Right atrium auricular region (tissue), 2 donors: ENCODE results near the gene STXBP5L. TPM values are rescaled to one million over a fixed set of nuclear protein-coding genes. Genes with fewer than 3 reads are reported as not detected.
A peak's percentile ranks its signal among the peaks of the same experiment; 100 is the strongest.
"Not testable (repeated sequence)": the region's sequence is repeated elsewhere in the genome, so short reads cannot be mapped to it uniquely, and the experiment has no call there.

Experiments used
- DNase-seq: peaks from one replicate; pipeline ENCODE4 v3.0.0-alpha.2; 2019; ENCODE audit warnings: low spot score
- H3K27ac ChIP-seq, 2 donors: fragments of 200-600 bp; sonication (generic); 1 replicate in 1 of 2; 2 replicates in 1 of 2; pipeline ENCODE4 v1.5.1; 2016 to 2019
- H3K27me3 ChIP-seq, 2 donors: fragments of 200-600 bp; sonication (generic); one replicate each; pipeline versions ENCODE4 v1.5.1 to v1.6.0; 2017 to 2019
- H3K36me3 ChIP-seq: fragments of 200-600 bp; sonication (generic); one replicate; pipeline ENCODE4 v1.5.1; 2016
- H3K4me1 ChIP-seq, 2 donors: fragments of 200-600 bp; sonication (generic); one replicate each; pipeline versions ENCODE4 v1.5.1 to v1.6.0; 2017 to 2019
- H3K4me3 ChIP-seq, 2 donors: fragments of 200-600 bp; sonication (generic); 1 replicate in 1 of 2; 2 replicates in 1 of 2; pipeline ENCODE4 v1.5.1; 2017 to 2019; ENCODE audit warnings: mild to moderate bottlenecking in 1 of 2, moderate library complexity in 1 of 2
- H3K9me3 ChIP-seq, 2 donors: fragments of 200-600 bp; sonication (generic); one replicate each; pipeline ENCODE4 v1.5.1; 2019
- CTCF ChIP-seq, 2 donors: fragments of 200-600 bp; sonication (generic); IDR thresholded peaks; one replicate each; pipeline ENCODE4 v1.5.1; 2019; ENCODE audit warnings: antibody characterized with exemption in 2 of 2
- total RNA-seq, 2 donors: library from RNA; depleted of rRNA; stranded (reverse); fragments of >200 nt; gene quantifications; one replicate each; pipeline ENCODE4 v1.1.0, GENCODE V29; 2016

STXBP5L gene
- total RNA-seq, 2 donors from 2014 or later, result not detected

GRCh38 chr3:121431726-121432517 lies 523.9 kb downstream of the STXBP5L start:
- no peak for DNase-seq
- Histone ChIP-seq H3K4me3 (peak overlapping the region; percentile 8 to 33), H3K9me3 (no peaks in the 10 kb centered on the region), H3K4me1 (no peaks in the 10 kb centered on the region), H3K27ac (no peak overlapping the region), H3K27me3 (no peaks in the 10 kb centered on the region), H3K36me3 (no peaks in the 10 kb centered on the region)
- no peak for TF ChIP-seq CTCF (IDR thresholded peaks at IDR 0.05)

GRCh38 chr3:121436074-121436473 lies 528.1 kb downstream of the STXBP5L start:
- Histone ChIP-seq H3K4me3 (no peak overlapping the region), H3K9me3 (no peaks in the 10 kb centered on the region), H3K36me3 (no peaks in the 10 kb centered on the region), H3K27me3 (no peaks in the 10 kb centered on the region), H3K4me1 (no peaks in the 10 kb centered on the region), H3K27ac (no peak overlapping the region)
- no peak for TF ChIP-seq CTCF (IDR thresholded peaks at IDR 0.05)
- no peak for DNase-seq

- no peak for TF ChIP-seq CTCF (IDR thresholded peaks at IDR 0.05)
- no peaks in the 10 kb centered on the region for H3K27me3 ChIP-seq
- no peak overlapping the region for H3K4me3 ChIP-seq
- no peaks in the 10 kb centered on the region for H3K4me1 ChIP-seq
- no peaks in the 10 kb centered on the region for H3K9me3 ChIP-seq
- no peak overlapping the region for H3K27ac ChIP-seq
- H3K36me3 ChIP-seq, result no peaks in the 10 kb centered on the region
- DNase-seq, result no peak
Observed at GRCh38 chr3:121436641-121437040, 528.6 kb downstream of the STXBP5L start.

GRCh38 chr3:121443456-121443855 lies 535.5 kb downstream of the STXBP5L start:
- no peaks in the 10 kb centered on the region for H3K4me1 ChIP-seq
- no peak for DNase-seq
- no peak for TF ChIP-seq CTCF (IDR thresholded peaks at IDR 0.05)
- no peaks in the 10 kb centered on the region for H3K36me3 ChIP-seq
- H3K27me3 ChIP-seq, result no peaks in the 10 kb centered on the region
- no peak overlapping the region for H3K27ac ChIP-seq
- no peak overlapping the region for H3K4me3 ChIP-seq
- no peaks in the 10 kb centered on the region for H3K9me3 ChIP-seq

- H3K27ac ChIP-seq, H3K36me3 ChIP-seq, H3K4me3 ChIP-seq, H3K4me1 ChIP-seq, H3K9me3 ChIP-seq, DNase-seq, H3K27me3 ChIP-seq: not testable (repeated sequence)
Observed at GRCh38 chr3:121451752-121452151, 543.7 kb downstream of the STXBP5L start.

GRCh38 chr3:121462565-121462964 lies 554.6 kb downstream of the STXBP5L start:
- no peaks in the 10 kb centered on the region for H3K36me3 ChIP-seq
- H3K9me3 ChIP-seq, result no peaks in the 10 kb centered on the region
- no peak for TF ChIP-seq CTCF (IDR thresholded peaks at IDR 0.05)
- H3K4me1 ChIP-seq, result no peaks in the 10 kb centered on the region
- no peak overlapping the region for H3K27ac ChIP-seq
- H3K4me3 ChIP-seq, result no peak overlapping the region
- no peak for DNase-seq
- H3K27me3 ChIP-seq, result no peaks in the 10 kb centered on the region
